GM12874 (cell line): Measurements from ENCODE around the gene ESRRA.

Experiments
- TF ChIP-seq, protein P1 (sequence below): IDR thresholded peaks from 2 replicates; pipeline ENCODE4 v1.5.1; 2011; ENCODE audit warnings: low read depth, mild to moderate bottlenecking, control low read depth, low read length, moderate library complexity; ENCODE audit not compliant: insufficient read depth

Gene ESRRA

DNA sequence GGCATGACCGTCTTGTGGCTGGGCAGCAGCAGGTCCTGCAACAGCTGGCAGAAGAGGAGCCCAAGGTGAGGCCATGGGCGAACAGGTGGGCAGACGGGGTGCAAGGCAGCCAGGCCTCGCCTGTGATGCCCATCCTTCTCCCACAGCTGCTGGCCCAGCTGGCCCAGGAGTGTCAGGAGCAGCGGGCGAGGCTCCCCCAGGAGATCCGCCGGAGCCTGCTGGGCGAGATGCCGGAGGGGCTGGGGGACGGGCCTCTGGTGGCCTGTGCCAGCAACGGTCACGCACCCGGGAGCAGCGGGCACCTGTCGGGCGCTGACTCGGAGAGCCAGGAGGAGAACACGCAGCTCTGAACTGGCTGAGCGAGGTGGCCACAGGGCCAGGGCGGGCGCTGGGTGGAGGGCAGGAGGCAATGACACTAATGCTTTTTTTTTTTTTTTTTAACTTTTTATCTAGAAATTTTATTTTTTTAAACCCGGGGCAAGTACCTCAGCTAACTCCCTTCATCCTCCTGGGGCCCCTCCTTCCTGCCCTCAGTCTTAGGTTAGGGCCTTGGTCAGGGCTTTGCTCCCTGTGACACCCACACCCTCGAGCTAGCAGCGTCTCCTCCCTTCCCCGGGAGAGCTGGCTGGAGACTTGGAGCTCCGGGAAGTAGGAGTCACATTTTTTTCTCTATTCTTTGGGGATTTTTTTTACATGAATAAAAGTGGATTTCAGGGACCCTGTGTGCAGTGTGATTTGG is 37.9 kb upstream of the ESRRA start:
- TF ChIP-seq, protein P1, sequence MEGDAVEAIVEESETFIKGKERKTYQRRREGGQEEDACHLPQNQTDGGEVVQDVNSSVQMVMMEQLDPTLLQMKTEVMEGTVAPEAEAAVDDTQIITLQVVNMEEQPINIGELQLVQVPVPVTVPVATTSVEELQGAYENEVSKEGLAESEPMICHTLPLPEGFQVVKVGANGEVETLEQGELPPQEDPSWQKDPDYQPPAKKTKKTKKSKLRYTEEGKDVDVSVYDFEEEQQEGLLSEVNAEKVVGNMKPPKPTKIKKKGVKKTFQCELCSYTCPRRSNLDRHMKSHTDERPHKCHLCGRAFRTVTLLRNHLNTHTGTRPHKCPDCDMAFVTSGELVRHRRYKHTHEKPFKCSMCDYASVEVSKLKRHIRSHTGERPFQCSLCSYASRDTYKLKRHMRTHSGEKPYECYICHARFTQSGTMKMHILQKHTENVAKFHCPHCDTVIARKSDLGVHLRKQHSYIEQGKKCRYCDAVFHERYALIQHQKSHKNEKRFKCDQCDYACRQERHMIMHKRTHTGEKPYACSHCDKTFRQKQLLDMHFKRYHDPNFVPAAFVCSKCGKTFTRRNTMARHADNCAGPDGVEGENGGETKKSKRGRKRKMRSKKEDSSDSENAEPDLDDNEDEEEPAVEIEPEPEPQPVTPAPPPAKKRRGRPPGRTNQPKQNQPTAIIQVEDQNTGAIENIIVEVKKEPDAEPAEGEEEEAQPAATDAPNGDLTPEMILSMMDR: no peak

DNA sequence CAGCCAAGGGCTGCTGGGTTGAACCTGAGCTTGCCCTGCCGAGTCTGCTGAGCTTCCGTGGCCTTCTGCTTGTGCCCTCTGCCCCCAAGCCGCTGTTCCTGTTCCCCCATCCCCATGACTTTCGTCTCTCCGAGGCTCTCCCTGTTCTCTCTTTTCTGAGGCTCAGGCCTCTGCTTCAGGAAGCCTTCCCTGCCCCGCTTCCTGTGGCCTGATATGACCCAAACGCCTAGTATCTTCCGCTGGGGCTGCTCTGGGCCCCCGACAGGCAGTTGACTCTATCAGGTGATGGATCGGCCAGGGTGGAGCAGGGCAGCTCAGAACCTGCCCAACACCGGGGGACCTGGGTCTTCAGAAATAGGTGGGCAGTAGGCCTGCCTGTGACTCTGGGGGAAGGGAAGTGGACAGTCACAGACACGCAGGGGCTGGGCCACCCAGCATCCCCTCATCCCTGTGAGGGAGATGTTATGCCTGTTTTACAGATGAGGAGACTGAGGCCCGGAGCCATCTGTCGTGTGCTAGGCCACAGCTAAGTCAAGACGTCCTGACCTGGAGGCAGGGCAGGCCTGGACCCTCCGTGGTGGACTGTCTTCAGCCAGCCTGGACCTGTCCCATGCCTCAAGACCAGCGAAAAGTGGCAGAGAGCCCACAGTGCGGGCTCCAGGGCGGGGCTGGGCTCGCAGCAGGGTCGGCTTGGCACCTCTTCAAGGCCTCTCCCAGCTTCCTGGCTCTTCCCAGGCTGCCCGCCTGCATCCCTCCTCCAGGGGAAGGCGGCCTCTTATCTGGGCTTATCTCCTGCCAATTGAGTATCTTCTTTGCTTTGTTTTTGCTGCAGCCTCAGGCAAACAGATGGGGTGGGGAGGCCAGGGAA is 37.1 kb upstream of the ESRRA start:
- TF ChIP-seq, protein P1: no peak

DNA sequence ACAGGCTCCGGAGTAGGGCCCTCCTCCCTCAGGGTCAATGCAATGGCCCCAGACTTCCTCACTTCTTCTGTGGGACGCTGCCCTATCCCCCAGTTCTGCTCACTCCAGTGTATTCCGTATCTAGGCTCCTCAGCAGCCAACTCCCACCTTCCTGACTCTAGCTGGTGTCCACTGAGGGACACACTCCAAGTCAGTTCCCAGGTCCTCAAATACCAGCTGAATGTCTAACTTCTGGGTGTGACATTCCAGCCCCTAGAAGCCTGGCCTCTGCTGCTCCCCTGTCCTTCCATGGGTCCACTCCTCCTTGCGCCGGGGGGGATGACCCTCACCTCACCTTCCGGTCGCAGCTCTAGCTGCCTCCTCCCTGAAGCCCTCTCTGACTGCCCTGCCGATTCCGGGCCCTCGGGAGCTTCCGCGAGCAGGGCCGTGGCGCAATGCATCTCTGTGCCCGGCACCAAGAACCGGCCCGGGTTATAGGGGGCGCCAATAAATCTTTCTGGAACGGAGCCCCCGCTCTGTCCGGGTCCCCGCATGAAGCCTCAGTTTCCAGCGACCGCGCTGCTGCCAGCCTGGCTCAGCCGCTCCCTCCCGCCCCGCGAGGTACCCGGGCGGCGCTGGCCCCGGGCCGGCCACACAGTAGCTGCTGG is 36.3 kb upstream of the ESRRA start:
- TF ChIP-seq, protein P1: no peak

DNA sequence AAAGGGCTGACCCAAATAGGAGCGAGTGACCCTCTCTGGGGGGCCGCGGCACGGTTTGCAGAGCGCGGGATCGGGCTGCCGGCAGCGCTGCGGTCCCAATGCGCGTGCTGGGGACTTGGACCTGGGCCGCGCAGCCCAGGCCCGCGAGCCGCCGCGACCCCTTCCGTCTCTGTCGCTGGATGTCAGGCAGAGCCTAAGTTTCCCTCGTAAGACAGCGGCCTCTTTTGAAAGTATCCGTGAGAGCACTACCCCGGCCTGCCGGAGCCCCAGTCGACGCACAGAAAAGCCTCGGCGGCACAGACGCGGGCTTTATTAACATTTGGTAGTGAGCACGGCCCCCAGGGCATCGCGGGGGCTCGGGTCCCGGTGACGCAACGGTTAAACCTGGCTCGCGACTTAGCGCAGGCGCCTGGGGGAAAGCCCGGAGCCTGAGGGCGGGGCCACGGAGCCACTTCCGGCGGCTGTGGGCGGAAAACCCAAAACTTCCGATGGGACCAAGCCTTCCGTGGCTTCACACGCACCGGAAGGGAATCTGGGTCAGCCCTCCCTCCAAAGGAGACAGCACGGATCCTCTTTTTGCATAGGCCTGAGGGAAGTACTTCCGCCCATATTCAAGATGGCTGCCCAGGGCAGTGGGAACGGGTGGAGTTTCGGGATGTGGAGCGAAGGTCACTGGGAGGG is 35.6 kb upstream of the ESRRA start:
- TF ChIP-seq, protein P1: 0 out of 2 replicates have a peak, but pooled peaks have one; percentile 0

DNA sequence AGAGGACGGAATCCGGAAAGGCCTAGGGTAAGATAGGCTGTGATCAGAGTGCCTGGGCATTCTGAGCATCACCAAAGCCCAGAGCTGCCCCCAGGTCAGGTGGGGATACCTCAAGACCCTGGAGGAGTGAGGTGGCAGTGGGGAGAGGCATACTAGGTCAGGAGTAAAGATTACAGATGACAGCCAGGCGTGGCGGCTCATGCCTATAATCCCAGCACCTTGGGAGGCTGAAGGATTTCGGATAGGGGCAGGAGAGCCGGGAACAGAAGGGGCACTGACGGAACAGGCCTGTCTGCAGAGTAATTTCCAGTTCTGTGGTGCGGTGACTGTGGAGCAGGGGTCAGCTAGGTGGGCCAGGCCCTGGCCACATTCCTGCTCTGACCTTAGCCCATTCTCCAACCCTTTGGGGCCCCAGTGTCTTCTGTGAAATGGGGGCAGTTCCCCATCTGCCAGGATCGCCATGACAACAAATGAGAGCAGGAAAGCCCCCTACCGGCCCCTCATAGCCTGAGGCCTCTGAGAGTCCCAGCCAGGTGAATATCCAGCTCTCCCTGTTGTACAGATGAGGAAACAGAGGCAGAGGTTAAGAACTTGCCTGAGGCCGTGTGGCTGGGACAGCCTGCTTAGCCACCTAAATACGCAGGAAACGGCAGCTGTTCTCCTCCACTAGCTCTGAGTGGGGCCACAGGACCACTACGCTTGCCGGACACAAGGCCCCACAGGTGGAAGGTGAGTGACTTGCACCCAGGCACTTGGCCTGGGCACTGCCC is 30.1 kb upstream of the ESRRA start:
- TF ChIP-seq, protein P1: no peak

DNA sequence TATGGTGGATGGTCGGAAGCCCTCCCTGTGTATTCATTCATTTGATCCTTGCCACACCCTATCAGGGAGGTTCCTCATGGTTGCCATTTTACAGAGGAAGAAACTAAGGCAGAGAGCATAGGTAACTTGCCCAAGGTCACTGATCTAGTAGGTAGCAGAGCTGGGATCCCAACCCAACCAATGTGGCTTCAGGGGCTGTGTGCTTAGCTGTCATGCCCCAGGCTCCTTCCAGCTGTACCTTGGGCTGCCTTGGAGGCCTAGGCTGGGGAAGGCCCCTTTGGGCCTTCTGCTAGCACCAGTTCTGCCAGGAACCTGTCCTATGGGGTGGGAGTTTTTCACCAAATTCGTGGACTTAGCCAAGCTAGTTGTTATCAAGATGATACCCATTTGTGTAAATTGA is 29.5 kb upstream of the ESRRA start:
- TF ChIP-seq, protein P1: no peak
